Spleen (tissue), 7 donors: ENCODE data around the gene MZT2B.

Experiments used
- CTCF ChIP-seq, 11 experiments: fragments of 200-600 bp in 7 of 11; fragments of 450-650 bp in 4 of 11; sonication (generic) in 4 of 11; IDR thresholded peaks in 8 of 11; conservative IDR thresholded peaks in 3 of 11; 1 replicate in 7 of 11; 2 replicates in 4 of 11; pipeline versions ENCODE4 v1.4.0 to v1.8.0; 2016 to 2021; ENCODE audit warnings: antibody characterized with exemption in 11 of 11, inconsistent platforms in 4 of 11, mild to moderate bottlenecking in 1 of 11
- POLR2AphosphoS5 ChIP-seq, 3 donors: sonication (generic); formaldehyde crosslinking; IDR thresholded peaks; one replicate each; pipeline ENCODE4 v1.5.1; 2017; ENCODE audit warnings: antibody characterized with exemption in 3 of 3
- donor health status: DM: no; HTN: no; CAD: no; lungs with moderate emphysema.
- donor health status: DM: no; HTN: no; CAD: no.
- donor health status: DM: no; HTN: no; CAD: no.

GRCh38 chr2:130155956-130156623 is 26.0 kb upstream of the MZT2B start:
- peak in 1 of 3 donors; percentile 29 for TF ChIP-seq POLR2AphosphoS5 (IDR thresholded peaks at IDR 0.05)
- peak in 8 of 11 experiments; percentile 17 to 59 (median 42) for TF ChIP-seq CTCF (IDR thresholded peaks at IDR 0.05 in 8 of 11, conservative IDR thresholded peaks at IDR 0.05 in 3 of 11)
